Naive B cell (primary cell): Measurements from ENCODE around the gene TAF9. TPM values are rescaled to one million over a fixed set of nuclear protein-coding genes. Genes with fewer than 3 reads are reported as not detected.
"Not testable (repeated sequence)": the region's sequence is repeated elsewhere in the genome, so short reads cannot be mapped to it uniquely, and the experiment has no call there.

Experiments used
- ATAC-seq, 2 donors: fragments of 150-1000 bp; cut with Tn5 transposase; 2 replicates each; pipeline ENCODE4 v1.10.0; 2021; ENCODE audit warnings: low read depth in 2 of 2, mild to moderate bottlenecking in 2 of 2, moderate library complexity in 2 of 2
- DNase-seq: peaks from one replicate; pipeline ENCODE4 v3.0.0; 2022
- H3K27ac Mint-ChIP-seq, 6 donors: one replicate each; pipeline ENCODE4 v1.8.0; 2020 to 2022; ENCODE audit warnings: mild to moderate bottlenecking in 6 of 6, mixed read lengths in 6 of 6, moderate library complexity in 5 of 6, inconsistent platforms in 2 of 6
- H3K27me3 Mint-ChIP-seq, 3 donors: one replicate each; pipeline ENCODE4 v1.8.0; 2021 to 2022; ENCODE audit warnings: mixed read lengths in 3 of 3, mild to moderate bottlenecking in 1 of 3
- H3K36me3 Mint-ChIP-seq, 2 donors: one replicate each; pipeline ENCODE4 v1.8.0; 2020 to 2022; ENCODE audit warnings: mixed read lengths in 2 of 2, inconsistent platforms in 1 of 2, mild to moderate bottlenecking in 1 of 2
- H3K4me1 Mint-ChIP-seq, 3 donors: one replicate each; pipeline ENCODE4 v1.8.0; 2020 to 2022; ENCODE audit warnings: mixed read lengths in 3 of 3, inconsistent platforms in 1 of 3, mild to moderate bottlenecking in 1 of 3, moderate library complexity in 1 of 3
- H3K4me3 Mint-ChIP-seq, 8 donors: one replicate each; pipeline ENCODE4 v1.8.0; 2020 to 2022; ENCODE audit warnings: mild to moderate bottlenecking in 8 of 8, mixed read lengths in 8 of 8, moderate library complexity in 8 of 8, inconsistent platforms in 2 of 8
- H3K9me3 Mint-ChIP-seq, 7 donors: one replicate each; pipeline ENCODE4 v1.8.0; 2020 to 2022; ENCODE audit warnings: mixed read lengths in 7 of 7, mild to moderate bottlenecking in 5 of 7, inconsistent platforms in 2 of 7, moderate library complexity in 1 of 7
- polyA plus RNA-seq, 6 donors: library from polyadenylated mRNA; unstranded; fragments of 300-500 nt; fragmentation: Illumina TruSeq; gene quantifications; one replicate each; pipeline ENCODE4 v1.2.3, GENCODE V29; 2021; ENCODE audit warnings: low read depth in 6 of 6

Gene TAF9
- polyA plus RNA-seq, 6 donors from 2014 or later, result 91.6 to 165 (median 120) TPM

- no peaks in the 10 kb centered on the region for H3K9me3 Mint-ChIP-seq
- H3K27ac Mint-ChIP-seq, result peak overlapping the region; percentile 88 to 100 (median 96)
- no peaks in the 10 kb centered on the region for H3K27me3 Mint-ChIP-seq
- H3K36me3 Mint-ChIP-seq, result peaks cover 0 to 6% of the 10 kb centered on the region in 2 donors
- DNase-seq (no peak), ATAC-seq (peak; percentile 19 to 22)
- H3K4me3 Mint-ChIP-seq, result peak overlapping the region; percentile 87 to 98 (median 96)
- peaks cover 14 to 31% (median 16%) of the 10 kb centered on the region in 3 donors for H3K4me1 Mint-ChIP-seq
Observed at GRCh38 chr5:69368458-69369339, 621 bp downstream of the TAF9 start.

- peak overlapping the region in 5 of 6 donors; percentile 54 to 99 (median 88) for H3K27ac Mint-ChIP-seq
- no peak for DNase-seq
- no peak for ATAC-seq
- H3K4me1 Mint-ChIP-seq, result peaks cover 14 to 29% (median 16%) of the 10 kb centered on the region in 3 donors
- H3K27me3 Mint-ChIP-seq, result no peaks in the 10 kb centered on the region
- H3K4me3 Mint-ChIP-seq, result peak overlapping the region; percentile 87 to 98 (median 96)
- no peaks in the 10 kb centered on the region for H3K9me3 Mint-ChIP-seq
- H3K36me3 Mint-ChIP-seq, result peaks cover 0 to 6% of the 10 kb centered on the region in 2 donors
Observed at GRCh38 chr5:69367697-69368279, 1.5 kb downstream of the TAF9 start.

DNA sequence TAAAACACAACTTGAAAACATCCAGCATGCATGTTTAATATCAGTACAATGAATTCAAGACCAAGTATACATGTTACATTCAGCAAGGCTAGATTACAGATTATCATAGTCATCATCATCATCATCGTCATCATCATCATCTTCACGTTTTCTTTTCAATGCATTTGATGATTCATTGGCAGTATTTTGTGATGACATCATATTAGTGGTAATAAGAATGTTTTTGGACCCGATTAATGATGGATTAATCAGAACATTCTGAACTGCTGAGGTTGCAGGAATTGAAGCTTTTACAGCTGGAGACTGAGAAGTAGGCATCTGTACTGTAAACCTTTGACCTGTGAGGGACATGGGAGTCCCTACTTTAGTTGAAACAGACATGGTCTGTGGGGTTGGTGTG lies 4.5 kb downstream of the TAF9 start:
- peak overlapping the region in 1 of 8 donors; percentile 83 for H3K4me3 Mint-ChIP-seq
- peak overlapping the region in 1 of 6 donors; percentile 58 for H3K27ac Mint-ChIP-seq
- H3K9me3 Mint-ChIP-seq, result no peaks in the 10 kb centered on the region
- no peak for ATAC-seq
- no peak for DNase-seq
- no peaks in the 10 kb centered on the region for H3K27me3 Mint-ChIP-seq
- H3K4me1 Mint-ChIP-seq, result peaks cover 16 to 29% (median 24%) of the 10 kb centered on the region in 3 donors
- H3K36me3 Mint-ChIP-seq, result peaks cover 0 to 6% of the 10 kb centered on the region in 2 donors

DNA sequence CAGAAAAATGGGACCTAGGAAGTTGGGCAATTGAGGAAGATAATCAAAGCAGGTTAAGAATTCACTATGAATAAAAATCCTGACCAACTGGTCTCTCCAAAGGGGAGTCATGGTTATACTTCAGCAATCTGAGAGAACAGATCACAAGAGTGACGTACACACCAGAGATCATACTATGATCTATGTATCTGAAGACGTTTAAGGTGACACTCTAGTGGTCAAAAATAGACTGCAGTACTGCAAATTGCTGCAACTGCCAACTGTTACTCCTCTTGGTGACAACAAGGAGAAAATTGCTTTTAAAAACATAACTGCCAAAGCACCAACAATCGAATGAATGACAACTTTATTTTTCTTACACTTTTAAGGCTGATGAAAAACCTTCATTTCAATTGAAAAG lies 4.9 kb downstream of the TAF9 start:
- Mint-ChIP-seq H3K36me3 (peaks cover 0 to 6% of the 10 kb centered on the region in 2 donors), H3K4me3 (peak overlapping the region in 1 of 8 donors; percentile 83), H3K9me3 (no peaks in the 10 kb centered on the region), H3K27ac (peak overlapping the region in 1 of 6 donors; percentile 54), H3K27me3 (no peaks in the 10 kb centered on the region), H3K4me1 (peaks cover 16 to 31% (median 23%) of the 10 kb centered on the region in 3 donors)
- peak; percentile 17 to 22 for ATAC-seq
- peak; percentile 10 for DNase-seq

- ATAC-seq (no peak), DNase-seq (no peak)
- H3K27ac Mint-ChIP-seq, result peak overlapping the region in 2 of 6 donors; percentile 27 to 80
- peaks cover 8 to 24% (median 17%) of the 10 kb centered on the region in 3 donors for H3K4me1 Mint-ChIP-seq
- H3K27me3 Mint-ChIP-seq, result no peaks in the 10 kb centered on the region
- H3K4me3 Mint-ChIP-seq, result no peak overlapping the region
- no peaks in the 10 kb centered on the region for H3K9me3 Mint-ChIP-seq
- peaks cover 0 to 5% of the 10 kb centered on the region in 2 donors for H3K36me3 Mint-ChIP-seq
Observed at GRCh38 chr5:69360442-69360841, 8.9 kb downstream of the TAF9 start.

GRCh38 chr5:69359699-69360098 lies 9.6 kb downstream of the TAF9 start:
- Mint-ChIP-seq H3K4me3 (no peak overlapping the region), H3K27me3 (no peaks in the 10 kb centered on the region), H3K36me3 (no peaks in the 10 kb centered on the region), H3K27ac (peak overlapping the region in 1 of 6 donors; percentile 69), H3K9me3 (no peaks in the 10 kb centered on the region), H3K4me1 (peaks cover 8 to 24% (median 17%) of the 10 kb centered on the region in 3 donors)
- DNase-seq (no peak), ATAC-seq (no peak)

DNA sequence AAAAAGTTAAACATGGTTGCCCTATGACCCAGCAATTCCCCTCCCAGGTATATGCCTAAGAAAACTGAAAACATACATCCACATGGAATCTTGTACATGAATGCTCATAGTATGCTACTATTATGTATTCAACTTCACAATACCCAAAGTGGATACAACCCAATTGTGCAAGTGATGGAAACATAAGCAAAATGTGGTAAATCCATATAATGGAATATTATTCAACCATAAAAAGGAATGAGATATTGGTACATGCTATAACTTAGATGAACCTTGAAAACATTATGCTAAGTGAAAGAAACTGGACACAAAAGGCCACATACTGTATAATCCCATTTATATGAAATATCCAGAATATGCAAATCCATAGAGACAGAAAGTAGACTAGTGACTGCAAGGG lies 18.7 kb downstream of the TAF9 start:
- Mint-ChIP-seq H3K27ac (no peak overlapping the region), H3K27me3 (no peaks in the 10 kb centered on the region), H3K36me3 (peaks cover 14 to 18% of the 10 kb centered on the region in 2 donors), H3K9me3 (no peaks in the 10 kb centered on the region), H3K4me1 (peaks cover 0 to 7% (median 0%) of the 10 kb centered on the region in 3 donors), H3K4me3 (peak overlapping the region in 1 of 8 donors; percentile 8)
- ATAC-seq (no peak), DNase-seq (no peak)

DNA sequence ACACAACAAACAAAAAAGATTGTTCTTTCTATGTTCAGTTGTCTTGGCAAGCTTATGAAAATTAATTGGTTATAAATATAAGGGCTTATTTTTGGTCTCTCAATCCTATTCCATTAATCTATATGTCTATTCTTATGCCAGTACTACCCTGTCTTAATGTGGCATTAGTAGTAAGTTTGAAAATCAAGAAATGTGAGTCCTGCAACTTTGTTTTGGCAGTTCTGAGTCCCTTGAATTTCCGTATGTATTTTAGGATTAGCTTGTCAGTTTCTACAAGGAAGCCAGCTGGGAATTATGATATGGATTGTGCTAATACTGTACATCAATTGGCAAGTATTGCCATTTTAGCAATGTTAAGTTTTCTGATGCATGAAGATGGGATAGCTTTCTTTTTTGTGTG lies 26.2 kb downstream of the TAF9 start:
- ATAC-seq (no peak), DNase-seq (no peak)
- Mint-ChIP-seq H3K27me3 (no peaks in the 10 kb centered on the region), H3K4me3 (no peak overlapping the region), H3K36me3 (no peaks in the 10 kb centered on the region), H3K4me1 (no peaks in the 10 kb centered on the region), H3K27ac (peak overlapping the region in 1 of 6 donors; percentile 5), H3K9me3 (peaks cover 0 to 3% (median 0%) of the 10 kb centered on the region in 7 donors)

DNA sequence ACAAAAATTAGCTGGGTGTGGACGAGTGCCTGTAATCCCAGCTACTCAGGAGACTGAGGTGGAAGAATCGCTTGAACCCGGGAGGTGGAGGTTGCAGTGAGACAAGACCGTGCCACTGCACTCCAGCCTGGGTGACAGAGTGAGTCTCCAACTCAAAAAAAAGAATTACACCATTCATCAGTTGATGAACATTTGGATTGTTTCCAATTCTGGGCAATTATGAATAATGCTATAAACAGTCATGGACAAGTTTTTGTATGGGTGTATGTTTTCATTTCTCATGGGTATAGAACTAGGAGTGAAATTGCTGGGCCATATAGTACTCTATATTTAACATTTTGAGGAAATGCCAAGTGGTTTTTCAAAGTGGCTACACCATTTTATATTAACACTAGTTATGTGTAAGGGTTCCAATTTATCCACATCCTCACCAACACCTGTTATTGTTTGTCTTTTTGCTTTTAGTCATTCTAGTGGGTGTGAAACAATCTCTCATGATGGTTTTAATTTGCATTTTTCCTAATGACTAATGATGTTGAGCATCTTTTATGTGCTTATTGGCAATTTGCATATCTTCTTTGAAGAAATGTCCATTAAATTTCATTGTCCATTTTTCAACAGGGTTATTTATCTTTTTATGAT lies 27.7 kb downstream of the TAF9 start:
- Mint-ChIP-seq H3K27me3 (no peaks in the 10 kb centered on the region), H3K27ac (no peak overlapping the region), H3K36me3 (no peaks in the 10 kb centered on the region), H3K4me3 (no peak overlapping the region), H3K4me1 (no peaks in the 10 kb centered on the region), H3K9me3 (peaks cover 0 to 3% (median 0%) of the 10 kb centered on the region in 7 donors)
- DNase-seq (no peak), ATAC-seq (no peak)

- Mint-ChIP-seq H3K4me3 (peak overlapping the region in 1 of 8 donors; percentile 9), H3K27ac (peak overlapping the region in 1 of 6 donors; percentile 32), H3K27me3 (no peaks in the 10 kb centered on the region), H3K4me1 (peaks cover 17 to 24% (median 17%) of the 10 kb centered on the region in 3 donors), H3K9me3 (peaks cover 0 to 3% (median 0%) of the 10 kb centered on the region in 7 donors), H3K36me3 (no peaks in the 10 kb centered on the region)
- DNase-seq (no peak), ATAC-seq (no peak)
Observed at GRCh38 chr5:69335341-69335935, 33.9 kb downstream of the TAF9 start.

DNA sequence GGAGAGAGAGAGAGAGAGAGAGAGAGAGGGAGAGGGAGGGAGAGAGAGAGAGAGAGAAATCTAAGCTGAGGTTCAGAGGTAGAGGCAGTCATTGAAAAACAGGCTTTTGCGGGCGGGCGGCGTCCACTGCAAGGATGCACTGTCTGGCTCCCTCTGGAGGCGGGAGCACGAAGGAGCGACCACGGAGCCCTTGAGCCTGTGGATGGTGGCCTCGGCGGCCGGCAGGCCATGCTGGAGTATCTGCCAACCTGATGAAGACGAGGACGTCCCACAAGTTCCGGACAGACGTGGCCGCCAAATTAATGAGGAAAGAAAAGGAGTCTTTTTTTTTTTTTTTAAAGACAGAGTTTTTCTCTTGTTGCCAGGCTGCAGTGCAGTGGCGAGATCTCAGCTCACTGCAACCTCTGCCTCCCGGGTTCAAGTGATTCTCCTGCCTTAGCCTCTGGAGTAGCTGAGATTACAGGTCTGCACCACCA lies 34.5 kb downstream of the TAF9 start:
- Mint-ChIP-seq H3K4me1 (peaks cover 17 to 24% (median 17%) of the 10 kb centered on the region in 3 donors), H3K27me3 (no peaks in the 10 kb centered on the region), H3K36me3 (no peaks in the 10 kb centered on the region), H3K4me3 (peak overlapping the region; percentile 23 to 74 (median 48)), H3K27ac (peak overlapping the region; percentile 8 to 79 (median 62)), H3K9me3 (peaks cover 0 to 3% (median 0%) of the 10 kb centered on the region in 7 donors)
- peak; percentile 55 to 65 for ATAC-seq
- DNase-seq, result peak; percentile 55

- Mint-ChIP-seq H3K4me3 (peak overlapping the region in 5 of 8 donors; percentile 27 to 74 (median 30)), H3K4me1 (peaks cover 17 to 24% (median 17%) of the 10 kb centered on the region in 3 donors), H3K27ac (peak overlapping the region in 3 of 6 donors; percentile 47 to 98 (median 78))
- H3K36me3 Mint-ChIP-seq, DNase-seq, H3K9me3 Mint-ChIP-seq, H3K27me3 Mint-ChIP-seq, ATAC-seq: not testable (repeated sequence)
Observed at GRCh38 chr5:69333668-69334315, 35.5 kb downstream of the TAF9 start.
